SK-N-SH treated with all-trans-retinoic acid at 6 μM for 48 hours (cell line): Measurements from ENCODE around the gene CDK6.

Experiments
- ARNTL ChIP-seq: fragments of 450-650 bp; formaldehyde crosslinking; IDR thresholded peaks from 2 replicates; pipeline ENCODE4 v1.5.0; 2020; ENCODE audit warnings: low read depth, mild to moderate bottlenecking, moderate library complexity, borderline replicate concordance
- BACH2 ChIP-seq: fragments of 250-450 bp; sonication (Bioruptor Pico); IDR thresholded peaks from 2 replicates; pipeline ENCODE4 v1.9.0; 2021; ENCODE audit warnings: mild to moderate bottlenecking, borderline replicate concordance
- CSDC2 ChIP-seq: fragments of 250-450 bp; sonication (Bioruptor Pico); IDR thresholded peaks from 2 replicates; pipeline ENCODE4 v1.5.0; 2020; ENCODE audit warnings: mild to moderate bottlenecking, moderate library complexity
- ISL1 ChIP-seq: fragments of 250-450 bp; sonication (Bioruptor Pico); IDR thresholded peaks from 2 replicates; pipeline ENCODE4 v2.1.2; 2022; ENCODE audit warnings: mild to moderate bottlenecking, moderate library complexity
- ZFP30 ChIP-seq: fragments of 450-650 bp; formaldehyde crosslinking; IDR thresholded peaks from 2 replicates; pipeline ENCODE4 v1.5.0; 2022; ENCODE audit warnings: mild to moderate bottlenecking, moderate library complexity
- ZNF70 ChIP-seq: fragments of 450-650 bp; formaldehyde crosslinking; IDR thresholded peaks from 2 replicates; pipeline ENCODE4 v1.5.0; 2020; ENCODE audit warnings: mild to moderate bottlenecking, moderate library complexity
- ZNF8 ChIP-seq: fragments of 450-650 bp; formaldehyde crosslinking; IDR thresholded peaks from 2 replicates; pipeline ENCODE4 v1.5.0; 2020; ENCODE audit warnings: mild to moderate bottlenecking, moderate library complexity
- TF ChIP-seq, protein P1 (sequence below): fragments of 250-450 bp; sonication (Bioruptor Pico); IDR thresholded peaks from 2 replicates; pipeline ENCODE4 v1.5.0; 2020; ENCODE audit warnings: mild to moderate bottlenecking, moderate library complexity

DNA sequence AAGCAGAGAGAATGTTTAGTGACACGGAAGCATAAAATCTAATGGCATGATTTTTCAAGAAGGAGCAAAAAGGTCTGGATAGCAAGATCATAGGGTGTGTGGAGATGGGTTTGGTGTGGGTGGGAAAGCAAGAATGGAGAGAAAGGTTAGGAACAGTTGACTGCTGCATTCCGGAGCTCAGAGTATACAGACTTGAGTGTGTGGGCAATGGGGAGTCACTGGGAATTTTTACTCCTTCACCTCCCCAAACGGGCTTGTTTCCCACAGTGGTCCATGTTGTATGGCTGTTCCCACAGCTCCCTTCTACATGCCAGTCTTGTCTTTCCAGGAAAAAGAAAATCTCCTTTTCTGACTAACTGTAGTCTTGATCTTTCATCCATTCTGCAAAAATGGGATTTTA, 122.1 kb downstream of the CDK6 start:
- TF ChIP-seq CSDC2 (CRISPR knock-in tag): no peak
- TF ChIP-seq ISL1: no peak
- TF ChIP-seq, protein P1, sequence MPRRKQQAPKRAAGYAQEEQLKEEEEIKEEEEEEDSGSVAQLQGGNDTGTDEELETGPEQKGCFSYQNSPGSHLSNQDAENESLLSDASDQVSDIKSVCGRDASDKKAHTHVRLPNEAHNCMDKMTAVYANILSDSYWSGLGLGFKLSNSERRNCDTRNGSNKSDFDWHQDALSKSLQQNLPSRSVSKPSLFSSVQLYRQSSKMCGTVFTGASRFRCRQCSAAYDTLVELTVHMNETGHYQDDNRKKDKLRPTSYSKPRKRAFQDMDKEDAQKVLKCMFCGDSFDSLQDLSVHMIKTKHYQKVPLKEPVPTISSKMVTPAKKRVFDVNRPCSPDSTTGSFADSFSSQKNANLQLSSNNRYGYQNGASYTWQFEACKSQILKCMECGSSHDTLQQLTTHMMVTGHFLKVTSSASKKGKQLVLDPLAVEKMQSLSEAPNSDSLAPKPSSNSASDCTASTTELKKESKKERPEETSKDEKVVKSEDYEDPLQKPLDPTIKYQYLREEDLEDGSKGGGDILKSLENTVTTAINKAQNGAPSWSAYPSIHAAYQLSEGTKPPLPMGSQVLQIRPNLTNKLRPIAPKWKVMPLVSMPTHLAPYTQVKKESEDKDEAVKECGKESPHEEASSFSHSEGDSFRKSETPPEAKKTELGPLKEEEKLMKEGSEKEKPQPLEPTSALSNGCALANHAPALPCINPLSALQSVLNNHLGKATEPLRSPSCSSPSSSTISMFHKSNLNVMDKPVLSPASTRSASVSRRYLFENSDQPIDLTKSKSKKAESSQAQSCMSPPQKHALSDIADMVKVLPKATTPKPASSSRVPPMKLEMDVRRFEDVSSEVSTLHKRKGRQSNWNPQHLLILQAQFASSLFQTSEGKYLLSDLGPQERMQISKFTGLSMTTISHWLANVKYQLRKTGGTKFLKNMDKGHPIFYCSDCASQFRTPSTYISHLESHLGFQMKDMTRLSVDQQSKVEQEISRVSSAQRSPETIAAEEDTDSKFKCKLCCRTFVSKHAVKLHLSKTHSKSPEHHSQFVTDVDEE (CRISPR knock-in tag): no peak
- no peak for TF ChIP-seq ZNF70
- no peak for TF ChIP-seq ZNF8 (CRISPR knock-in tag)
- no peak for TF ChIP-seq BACH2
- TF ChIP-seq ARNTL: no peak
- no peak for TF ChIP-seq ZFP30
